NCI-H1694 treated with DMSO at 0.1 percent for 48 hours (cell line): ENCODE results near the gene THSD4.
A peak's percentile ranks its signal among the peaks of the same experiment; 100 is the strongest.
"Not testable (repeated sequence)": the region's sequence is repeated elsewhere in the genome, so short reads cannot be mapped to it uniquely, and the experiment has no call there.

Experiments used
- DNase-seq: peaks from one replicate; lab custom pipeline; 2025; lab: John Stamatoyannopoulos, UW

THSD4 gene

GRCh38 chr15:71723344-71723743 lies 608.1 kb downstream of the THSD4 start:
- no peak for DNase-seq

- DNase-seq, result not testable (repeated sequence)
Observed at GRCh38 chr15:71725207-71725955, 610.1 kb downstream of the THSD4 start.

GRCh38 chr15:71728881-71729280 lies 613.6 kb downstream of the THSD4 start:
- no peak for DNase-seq

- no peak for DNase-seq
Observed at GRCh38 chr15:71729319-71729718, 614.0 kb downstream of the THSD4 start.

GRCh38 chr15:71730277-71731144 lies 615.2 kb downstream of the THSD4 start:
- DNase-seq, result peak; percentile 59

GRCh38 chr15:71732636-71733035 lies 617.4 kb downstream of the THSD4 start:
- no peak for DNase-seq

- no peak for DNase-seq
Observed at GRCh38 chr15:71733122-71733521, 617.9 kb downstream of the THSD4 start.

GRCh38 chr15:71734709-71735384 lies 619.6 kb downstream of the THSD4 start:
- DNase-seq, result no peak

GRCh38 chr15:71735385-71735757 lies 620.1 kb downstream of the THSD4 start:
- no peak for DNase-seq

- DNase-seq, result no peak
Observed at GRCh38 chr15:71736286-71736947, 621.1 kb downstream of the THSD4 start.

GRCh38 chr15:71737761-71738160 lies 622.5 kb downstream of the THSD4 start:
- no peak for DNase-seq

GRCh38 chr15:71739355-71739754 lies 624.1 kb downstream of the THSD4 start:
- DNase-seq, result no peak

GRCh38 chr15:71742964-71743363 lies 627.7 kb downstream of the THSD4 start:
- DNase-seq, result no peak

- DNase-seq, result peak; percentile 25
Observed at GRCh38 chr15:71743861-71744382, 628.7 kb downstream of the THSD4 start.

GRCh38 chr15:71746719-71747118 lies 631.4 kb downstream of the THSD4 start:
- DNase-seq, result no peak

GRCh38 chr15:71747128-71748083 lies 632.1 kb downstream of the THSD4 start:
- no peak for DNase-seq

GRCh38 chr15:71748293-71748718 lies 633.0 kb downstream of the THSD4 start:
- no peak for DNase-seq

- no peak for DNase-seq
Observed at GRCh38 chr15:71749500-71749899, 634.2 kb downstream of the THSD4 start.

GRCh38 chr15:71752128-71752527 lies 636.9 kb downstream of the THSD4 start:
- DNase-seq, result no peak

- peak; percentile 17 for DNase-seq
Observed at GRCh38 chr15:71752604-71753289, 637.5 kb downstream of the THSD4 start.
